GF-D8 (cell line): ENCODE results near the gene LAMB4.

Experiments
- DNase-seq: peaks from one replicate; lab custom pipeline; 2025; lab: John Stamatoyannopoulos, UW

Gene LAMB4

DNA sequence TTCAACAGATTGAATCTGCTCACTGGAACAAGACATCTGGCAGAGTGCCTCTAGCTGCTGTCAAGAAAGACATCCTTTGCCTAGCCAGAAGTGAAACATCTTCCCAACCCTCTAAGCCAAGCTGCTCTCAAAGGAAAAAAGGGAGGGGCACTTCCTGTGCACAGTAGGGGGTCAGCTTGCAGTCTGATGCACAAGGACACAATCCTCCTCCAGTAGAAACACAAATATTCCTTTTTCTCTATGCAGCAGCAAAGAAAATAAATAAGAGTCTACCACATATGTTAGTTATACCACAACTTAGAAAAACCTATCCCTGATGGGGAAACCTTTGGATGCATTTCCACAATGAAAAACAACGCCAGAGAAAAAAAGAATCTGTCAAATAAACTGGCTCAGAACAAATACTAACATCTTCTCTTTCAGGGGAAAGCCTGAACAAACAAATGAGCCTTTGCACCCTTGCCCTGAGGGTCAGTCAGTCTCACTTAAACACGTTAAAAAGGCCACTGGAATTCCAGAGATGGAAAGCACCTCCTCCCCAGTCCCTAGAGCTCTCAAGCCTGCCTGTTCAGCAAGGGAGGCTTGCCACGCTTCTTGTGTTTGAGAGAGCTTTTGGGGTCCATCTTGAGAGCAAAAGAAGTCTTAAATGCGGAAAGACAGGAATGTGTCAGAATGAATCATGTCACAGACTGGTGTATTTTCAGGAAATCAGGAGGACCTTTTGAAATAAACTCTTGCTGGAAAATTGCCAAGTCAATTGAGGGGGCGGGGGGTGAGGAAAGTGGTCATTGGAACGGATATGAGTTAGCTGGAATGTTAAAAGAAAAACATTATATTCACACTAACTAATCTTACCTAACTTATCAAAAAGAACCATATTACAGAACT lies 134.7 kb downstream of the LAMB4 start:
- DNase-seq = no peak

GRCh38 chr7:107994421-107995030 lies 135.6 kb downstream of the LAMB4 start:
- DNase-seq = no peak

GRCh38 chr7:107993891-107994291 lies 136.3 kb downstream of the LAMB4 start:
- DNase-seq = no peak

- no peak for DNase-seq
Measured at GRCh38 chr7:107989618-107990373, 140.4 kb downstream of the LAMB4 start.

DNA sequence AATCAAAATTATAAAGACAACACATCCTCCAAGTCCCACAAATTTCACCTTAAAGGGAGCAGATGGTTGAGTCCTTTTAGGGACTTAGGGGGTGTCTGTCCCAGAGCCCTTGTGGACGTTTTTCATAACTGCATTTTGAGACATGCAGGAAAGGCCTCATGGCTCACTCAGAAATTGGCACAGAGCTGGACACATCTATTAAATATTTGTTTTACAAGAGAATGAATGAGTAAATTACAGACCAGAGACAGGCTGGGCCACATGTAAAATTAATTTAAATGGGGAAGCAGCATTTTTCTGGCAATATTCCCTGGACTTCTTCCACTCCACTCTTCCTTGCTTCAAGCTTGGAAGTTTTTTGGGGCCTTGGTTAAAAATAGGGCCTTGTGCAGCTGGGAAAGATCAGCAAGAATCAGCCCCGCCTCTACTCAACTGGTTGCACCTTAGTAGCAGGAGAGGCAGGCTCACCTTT lies 147.2 kb downstream of the LAMB4 start:
- no peak for DNase-seq

DNA sequence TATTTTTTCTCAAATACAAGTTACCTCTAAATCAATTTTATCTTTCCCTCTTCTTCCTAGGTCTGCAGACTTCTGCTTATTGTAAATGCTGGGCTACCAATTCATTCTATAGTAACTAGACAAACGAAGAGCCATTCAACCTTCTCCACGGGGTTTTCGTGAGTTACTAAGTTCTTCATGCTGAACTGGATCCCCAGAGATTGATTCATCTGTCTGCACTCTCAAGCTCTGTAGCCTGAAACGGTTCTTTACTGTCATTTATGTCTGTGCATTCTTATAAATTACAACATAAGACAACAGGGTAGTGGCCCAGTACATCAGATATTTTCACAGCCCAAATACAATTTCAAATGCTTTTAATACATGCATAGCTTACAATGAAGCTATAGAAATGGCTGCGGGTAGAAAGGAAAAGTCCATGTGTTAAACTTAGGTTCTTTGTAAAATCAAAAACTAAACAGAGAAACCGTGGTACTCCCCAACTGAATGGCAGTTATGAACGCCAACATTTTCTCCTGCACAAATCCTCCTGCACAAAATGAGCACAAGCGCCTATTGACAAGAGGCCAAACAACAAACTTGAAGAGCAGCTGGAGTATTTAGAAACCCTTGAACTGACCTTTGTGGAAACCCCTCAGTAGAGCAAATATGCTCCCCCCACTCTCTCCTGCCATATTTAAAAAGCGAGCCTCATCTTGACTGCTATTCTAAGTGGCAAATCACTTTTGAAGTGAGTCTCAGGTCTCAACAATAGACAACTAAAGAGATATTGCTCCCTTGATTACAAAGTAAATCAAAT lies 147.9 kb downstream of the LAMB4 start:
- no peak for DNase-seq

DNA sequence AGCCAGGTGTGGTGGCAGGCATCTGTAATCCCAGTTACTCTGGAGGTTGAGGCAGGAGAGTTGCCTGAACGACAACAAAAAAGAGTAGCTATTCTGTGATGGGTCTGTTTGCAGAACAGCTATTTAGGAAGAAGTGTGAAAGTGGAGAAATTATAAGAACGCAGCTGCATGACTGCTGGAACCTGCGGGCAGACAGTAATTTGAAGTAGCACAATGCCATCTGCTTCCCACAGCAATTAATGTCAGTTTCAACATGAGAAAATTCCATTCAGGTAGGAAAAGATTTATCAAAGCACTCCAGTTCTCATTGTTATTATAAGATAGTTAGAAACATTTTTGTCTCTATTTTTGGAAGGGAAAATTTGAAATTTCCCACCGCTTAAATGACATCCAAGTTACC lies 148.7 kb downstream of the LAMB4 start:
- DNase-seq = no peak

GRCh38 chr7:107980671-107981190 lies 149.4 kb downstream of the LAMB4 start:
- no peak for DNase-seq

DNA sequence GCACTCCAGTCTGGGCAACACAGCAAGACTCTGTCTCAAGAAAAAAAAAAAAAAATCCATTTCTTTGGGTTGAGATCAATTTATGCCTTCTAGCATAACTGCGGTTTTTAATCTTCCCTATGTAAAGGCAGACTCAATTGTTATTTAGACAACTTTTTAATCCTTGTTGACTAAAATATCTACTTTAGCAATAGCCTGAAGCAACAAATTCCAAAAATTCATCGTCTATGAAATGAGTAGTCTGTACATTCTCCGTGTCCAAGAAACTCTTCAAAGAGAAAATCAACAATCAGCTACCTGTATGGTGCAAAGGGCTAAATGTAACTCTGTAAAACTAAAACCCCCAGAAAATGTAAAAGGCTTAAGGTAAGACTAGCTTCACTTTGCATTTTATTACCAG lies 150.0 kb downstream of the LAMB4 start:
- DNase-seq = no peak

DNA sequence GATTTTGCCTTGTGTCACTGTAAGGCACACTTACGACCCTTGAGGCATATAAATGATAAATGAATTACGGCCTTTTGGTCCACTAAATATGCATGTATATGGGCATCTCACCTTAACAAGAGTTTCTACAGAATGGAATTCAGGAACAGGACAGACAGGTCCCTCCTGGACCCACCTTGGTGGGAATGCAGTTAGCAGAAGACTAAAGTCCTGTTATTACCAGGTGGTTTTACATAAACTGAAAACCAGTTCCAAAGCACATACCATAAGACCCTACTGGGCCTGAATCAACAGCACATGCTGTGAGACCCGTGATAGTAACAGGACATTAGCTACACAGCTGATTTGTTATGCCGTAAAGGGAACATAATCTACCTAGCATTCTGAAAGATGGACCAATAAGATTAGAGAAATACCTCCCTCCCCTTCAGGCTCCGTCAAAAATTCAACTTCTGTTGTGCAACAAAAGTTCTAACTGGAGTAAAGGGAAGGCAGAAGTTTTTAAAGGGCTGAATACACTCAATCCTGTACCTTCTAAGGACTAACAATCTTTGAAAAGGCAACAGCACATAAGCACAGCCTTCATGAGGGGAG lies 151.2 kb downstream of the LAMB4 start:
- no peak for DNase-seq

GRCh38 chr7:107977048-107977447 lies 153.1 kb downstream of the LAMB4 start:
- no peak for DNase-seq

GRCh38 chr7:107976620-107977019 lies 153.5 kb downstream of the LAMB4 start:
- no peak for DNase-seq

DNA sequence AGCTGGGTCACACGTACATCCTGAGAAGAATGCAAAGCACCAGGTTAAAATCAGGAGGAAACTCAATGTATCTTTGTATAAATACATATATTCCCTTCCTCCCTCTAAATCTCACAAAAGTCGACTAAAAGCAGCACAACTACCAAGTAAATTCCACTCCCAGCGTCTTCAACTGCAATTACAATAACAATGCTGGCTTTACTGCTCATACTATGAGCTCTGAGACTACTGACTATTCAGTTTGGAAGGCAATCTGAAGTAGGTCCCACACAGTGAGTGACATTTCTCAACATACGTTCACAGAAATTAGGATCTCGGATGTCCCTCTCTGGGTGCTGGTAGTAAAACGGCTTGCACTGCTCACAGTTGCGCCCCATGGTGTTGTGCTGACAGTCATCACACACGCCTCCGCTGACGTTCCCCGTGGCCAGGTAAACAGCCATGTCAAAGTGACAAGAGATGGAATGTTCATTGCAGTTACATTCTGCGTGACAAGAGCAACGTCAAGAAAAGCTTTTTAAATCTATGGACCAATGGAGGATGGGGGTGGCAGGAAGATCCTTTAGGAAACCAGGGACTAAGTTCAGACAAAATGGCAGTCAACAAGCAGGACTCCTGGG lies 154.7 kb downstream of the LAMB4 start:
- DNase-seq = no peak

- no peak for DNase-seq
Measured at GRCh38 chr7:107973861-107974260, 156.3 kb downstream of the LAMB4 start.
